ENCODE results near the gene TEP1.

TEP1 gene

GRCh38 chr14:20334017-20334416 is 79.3 kb downstream of the TEP1 start:
- no peak for DNase-seq

DNA sequence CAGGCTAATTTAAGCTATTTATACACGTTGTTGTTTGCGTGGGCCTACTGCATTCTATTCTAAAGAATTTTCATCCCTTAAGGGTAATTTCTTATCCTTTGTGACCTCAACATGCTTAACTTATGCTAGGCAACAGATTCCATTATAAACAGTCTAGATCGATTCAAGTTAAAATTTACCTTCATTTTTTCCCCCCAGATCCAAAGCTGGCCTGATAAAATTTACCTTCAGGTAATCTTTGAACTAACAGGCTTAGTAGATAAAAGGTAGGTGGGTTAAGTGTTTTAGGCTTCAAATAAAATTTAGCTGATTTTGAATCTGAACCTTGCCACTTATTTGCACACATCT is 79.8 kb downstream of the TEP1 start:
- no peak for DNase-seq

DNA sequence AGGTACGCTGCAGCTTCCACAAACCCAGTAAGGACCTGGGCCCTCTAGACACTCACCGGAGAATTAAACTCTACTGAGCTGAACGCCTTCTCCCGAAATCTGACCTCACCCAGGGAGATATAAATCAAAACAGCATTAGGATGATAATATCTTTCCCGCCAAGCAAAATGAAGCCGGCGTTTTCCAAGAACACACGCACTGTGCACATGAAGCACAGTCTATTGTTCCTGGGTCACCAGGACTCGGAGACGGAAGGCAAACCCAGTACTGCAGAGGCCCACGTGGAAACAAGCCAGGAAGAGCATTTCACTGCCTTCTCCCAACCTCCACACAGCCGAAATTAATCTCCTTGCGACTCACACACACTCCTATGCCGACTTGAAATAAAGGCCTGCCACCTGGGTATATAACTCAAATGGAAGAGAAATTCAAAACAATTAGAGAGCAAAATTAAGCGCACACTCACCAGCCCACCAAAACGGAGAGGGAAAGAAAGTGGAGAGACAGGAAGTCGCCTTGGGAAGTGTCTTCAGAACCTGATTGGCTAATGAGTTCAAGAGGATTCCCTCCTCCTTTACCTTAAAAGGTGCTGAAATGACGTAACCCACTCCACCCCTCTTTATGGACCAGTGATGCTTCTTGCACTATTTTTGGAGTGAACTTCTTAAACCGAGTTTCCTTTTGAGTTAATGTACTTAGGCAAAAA is 80.4 kb downstream of the TEP1 start, which contains the start of gene CCNB1IP1:
Gene CCNB1IP1 (minus strand): TSS at position 492 of the 706 bp plus-strand sequence. CDS start 16,756 bp downstream, outside the sequence.
- DNase-seq = no peak

DNA sequence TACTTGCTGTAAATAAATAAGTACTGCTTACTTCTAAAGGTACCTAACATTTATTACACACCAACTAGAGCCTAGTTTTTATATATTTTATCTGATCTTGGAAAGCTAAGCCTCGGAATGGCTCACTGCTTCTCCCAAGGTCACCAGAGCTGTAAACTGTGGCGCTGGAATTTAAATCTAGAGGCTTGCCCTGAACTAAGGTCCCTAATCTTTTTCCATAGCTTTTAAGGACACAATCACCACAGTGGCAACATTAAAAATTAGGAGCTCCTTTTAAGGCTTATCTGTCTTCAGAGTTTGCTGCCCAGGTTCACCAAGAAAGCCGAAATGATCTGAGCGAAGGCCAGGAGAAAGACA is 80.9 kb downstream of the TEP1 start:
- no peak for DNase-seq

DNA sequence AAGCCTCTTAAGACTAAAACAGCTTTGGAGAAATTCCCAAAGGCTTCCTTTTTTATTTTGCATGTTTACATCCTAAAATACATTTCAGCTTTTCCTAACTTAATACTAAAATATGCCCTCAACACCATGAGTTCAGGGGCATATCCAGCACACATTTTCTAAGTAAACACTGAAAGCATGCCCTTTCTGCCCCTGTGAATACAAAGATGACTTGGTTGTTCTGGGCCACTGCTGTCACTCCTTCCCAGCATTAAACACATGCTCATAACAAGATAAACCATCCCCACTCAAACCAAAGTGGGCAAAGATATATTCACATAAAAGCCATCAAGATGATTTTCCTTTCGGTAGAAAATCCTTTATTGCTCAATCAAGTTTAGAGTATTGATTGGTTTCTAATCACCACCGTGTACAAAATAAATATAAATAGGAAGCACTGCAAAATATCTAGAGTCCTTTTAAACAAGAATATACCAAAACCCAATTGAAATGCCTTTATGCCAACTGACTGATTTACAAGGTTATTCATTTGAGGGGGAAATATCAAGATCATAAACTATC is 82.2 kb downstream of the TEP1 start:
- DNase-seq = no peak

GRCh38 chr14:20329355-20329754 is 83.9 kb downstream of the TEP1 start:
- no peak for DNase-seq

DNA sequence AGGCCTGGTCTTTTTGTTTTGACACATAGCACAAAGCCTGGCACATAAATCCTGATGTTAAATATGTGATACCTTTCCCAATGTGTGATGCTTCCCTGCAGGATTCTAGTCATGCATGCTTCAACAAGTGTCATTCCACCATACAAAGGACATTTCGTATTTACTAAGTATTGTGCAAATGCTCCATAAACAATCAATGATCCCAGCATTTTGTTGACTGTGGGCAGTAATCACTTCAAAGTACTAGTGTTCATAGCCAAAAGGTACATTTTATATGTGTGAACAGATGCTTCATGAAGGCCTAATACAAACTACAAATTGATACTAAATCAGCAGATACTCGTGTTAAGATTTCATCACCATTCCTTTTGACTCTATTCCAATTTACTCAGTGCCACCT is 84.6 kb downstream of the TEP1 start:
- DNase-seq = no peak

DNA sequence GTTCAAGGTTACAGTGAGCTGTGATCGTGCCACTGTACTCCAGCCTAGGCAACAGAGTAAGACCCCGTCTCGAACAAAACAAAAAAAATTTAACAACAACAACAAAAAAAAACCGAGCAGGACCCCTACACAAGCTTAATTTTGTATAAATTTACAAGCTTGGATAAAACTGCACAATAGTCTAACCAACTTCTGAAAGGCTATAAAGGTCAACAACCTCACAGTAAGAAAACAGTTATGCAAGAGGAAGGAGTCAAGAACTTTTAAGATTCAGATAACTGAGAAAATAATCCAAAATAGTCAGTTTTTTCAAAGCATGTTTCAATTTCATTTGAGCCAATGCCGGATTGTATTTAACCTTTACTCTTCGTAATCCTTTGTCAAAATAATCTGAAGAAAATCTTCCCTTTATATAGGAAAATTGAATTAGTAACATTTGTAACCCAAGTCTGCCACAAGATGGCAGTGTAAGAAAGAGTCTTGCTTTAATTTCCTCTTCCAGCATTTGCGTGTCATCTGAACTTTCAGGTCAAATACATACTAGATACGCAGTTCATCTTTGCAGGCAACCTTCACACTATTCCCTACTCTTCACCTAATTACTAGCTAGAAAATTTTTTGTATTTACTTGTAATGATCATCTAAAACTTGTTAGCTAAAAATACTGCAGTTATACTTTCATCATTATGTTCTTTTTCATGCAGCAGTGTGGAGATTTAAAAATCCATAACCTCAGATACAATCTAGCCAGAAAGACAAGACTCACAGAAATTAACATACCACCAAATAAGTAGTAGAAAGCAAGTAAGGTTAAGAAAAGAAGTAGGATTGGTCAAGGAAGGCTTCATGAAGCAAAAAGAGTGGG is 86.1 kb downstream of the TEP1 start:
- DNase-seq = no peak

- no peak for DNase-seq
Observed at GRCh38 chr14:20317720-20318119, 95.6 kb downstream of the TEP1 start.

Measured in cortex of kidney (tissue), 1 donor.